ENCODE measurements around the gene LRRN4CL. TPM values are rescaled to one million over a fixed set of nuclear protein-coding genes. Genes with fewer than 3 reads are reported as not detected.

The LRRN4CL gene
- total and polyA plus RNA-seq, 9 of the 15 experiments (the other 6 are each of a cell fraction or from before 2014, with no cell fraction given), result 0.03 to 0.11 (median 0.05) TPM; not detected in 4

- TF ChIP-seq ZBTB40 (IDR thresholded peaks at IDR 0.05), result 0 out of 2 replicates have a peak, but pooled peaks have one; percentile 23
- no peak for TF ChIP-seq ZBTB40 (CRISPR knock-in tag; IDR thresholded peaks at IDR 0.05)
- 0 out of 4 replicates have a peak, but pooled peaks of 1 of the 2 experiments have one; percentile 49 for TF ChIP-seq MLLT1 (IDR thresholded peaks at IDR 0.05)
- TF ChIP-seq ZFX (CRISPR knock-in tag; IDR thresholded peaks at IDR 0.05), result 0 out of 2 replicates have a peak, but pooled peaks have one; percentile 36
- peak; percentile 53; the same call in 1 of the 2 replicates for TF ChIP-seq ZNF143 (CRISPR knock-in tag; IDR thresholded peaks at IDR 0.05)
- TF ChIP-seq HDAC1 (IDR thresholded peaks at IDR 0.05), result peak in 1 of 2 experiments; percentile 35; a peak in 1 of 4 replicates
- peak; percentile 79 for TF ChIP-seq SAP30 (IDR thresholded peaks at IDR 0.05; ENCODE audit: borderline replicate concordance, insufficient read depth, low read depth, low read length, poor library complexity, severe bottlenecking)
- TF ChIP-seq SIN3A (IDR thresholded peaks at IDR 0.05; ENCODE audit: borderline replicate concordance in 2 of 2, control insufficient read depth in 1 of 2, low read depth in 2 of 2, low read length in 2 of 2), result peak; percentile 48 to 53; a peak in 2 of 4 replicates
- TF ChIP-seq RBM17 (IDR thresholded peaks at IDR 0.05; ENCODE audit: borderline replicate concordance, low read depth, low read length), result no peak
- TF ChIP-seq ATF3 (IDR thresholded peaks at IDR 0.05), result no peak
- 0 out of 2 replicates have a peak, but pooled peaks have one; percentile 53 for TF ChIP-seq ATF3 (CRISPR knock-in tag; conservative IDR thresholded peaks at IDR 0.05)
Observed at GRCh38 chr11:62726156-62726914, 37.0 kb upstream of the LRRN4CL start (continued).

Measured in K562 (cell line).